MCF 10A (cell line): ENCODE measurements around the gene ACOD1. TPM values are rescaled to one million over a fixed set of nuclear protein-coding genes. Genes with fewer than 3 reads are reported as not detected.
A peak's percentile ranks its signal among the peaks of the same experiment; 100 is the strongest.

Experiments
- BruUV-seq: library from RNA; stranded (reverse); fragments of 400-500 nt; replicated peaks from 2 replicates; lab custom pipeline; 2021; lab: Mats Ljungman, UMichigan
- CTCF ChIA-PET: fragments of 300-600 bp; sonication (Branson Sonifier 250); formaldehyde crosslinking; extraction: SDS; loops from one replicate; lab custom pipeline; 2021; ENCODE audit warnings: antibody characterized with exemption, inconsistent platforms; lab: Yijun Ruan, JAX
- POLR2A ChIA-PET: fragments of 300-600, 350-650 bp; sonication (Branson Sonifier 250); formaldehyde crosslinking; extraction: SDS; loops from one replicate; lab custom pipeline; 2020; ENCODE audit warnings: antibody characterized with exemption, inconsistent platforms; lab: Yijun Ruan, JAX
- DNase-seq: peaks from one replicate; pipeline ENCODE4 v3.0.0-alpha.2; 2018; ENCODE audit not compliant: unreplicated experiment
- H3K27ac Mint-ChIP-seq: one replicate; pipeline ENCODE4 v1.8.0; 2022; ENCODE audit warnings: mild to moderate bottlenecking, low read depth, mixed read lengths; ENCODE audit not compliant: unreplicated experiment
- H3K27me3 Mint-ChIP-seq: one replicate; pipeline ENCODE4 v1.8.0; 2022; ENCODE audit warnings: mixed read lengths; ENCODE audit not compliant: insufficient read depth, unreplicated experiment
- H3K36me3 Mint-ChIP-seq: one replicate; pipeline ENCODE4 v1.8.0; 2022; ENCODE audit warnings: mild to moderate bottlenecking, moderate library complexity, mixed read lengths; ENCODE audit not compliant: insufficient read depth, unreplicated experiment
- H3K4me1 Mint-ChIP-seq: one replicate; pipeline ENCODE4 v1.8.0; 2022; ENCODE audit warnings: mixed read lengths; ENCODE audit not compliant: insufficient read depth, unreplicated experiment
- H3K4me3 Mint-ChIP-seq: one replicate; pipeline ENCODE4 v1.8.0; 2022; ENCODE audit warnings: mild to moderate bottlenecking, moderate library complexity, mixed read lengths; ENCODE audit not compliant: unreplicated experiment
- H3K9me3 Mint-ChIP-seq: one replicate; pipeline ENCODE4 v1.8.0; 2022; ENCODE audit warnings: mixed read lengths; ENCODE audit not compliant: unreplicated experiment
- CTCF ChIP-seq: fragments of 200-600 bp; IDR thresholded peaks from one replicate; pipeline ENCODE4 v1.8.0; 2022; ENCODE audit warnings: antibody characterized with exemption, mild to moderate bottlenecking; ENCODE audit not compliant: unreplicated experiment
- intact Hi-C: fragments of 100-400 bp; cut with micrococcal nuclease; formaldehyde crosslinking; loops from 2 replicates; pipeline ENCODE4 v1.14.1; 2022
- total RNA-seq: library from RNA; stranded (reverse); gene quantifications from 2 replicates; pipeline ENCODE4 v1.2.3, GENCODE V29; 2022

The ACOD1 gene
- total RNA-seq, 1 experiment from 2014 or later: not detected

- ChIA-PET POLR2A (interaction anchor here (0.9 to 3.2 kb wide), 15 partner anchors 9 to 1279 kb away, joined by 3 to 41 read pairs (median 4); partner anchors contain the start of genes CLN5, FBXL3 and KCTD12), CTCF (interaction anchor here (0.7 to 6.5 kb wide), 6 partner anchors 9 to 1106 kb away, joined by 3 to 82 read pairs (median 8); partner anchors contain the start of gene CLN5)
- Mint-ChIP-seq H3K4me1 (peaks cover 19% of the 10 kb centered on the region), H3K4me3 (peak overlapping the region; percentile 40), H3K9me3 (no peaks in the 10 kb centered on the region), H3K27ac (peak overlapping the region; percentile 36), H3K36me3 (peaks cover 16% of the 10 kb centered on the region), H3K27me3 (no peaks in the 10 kb centered on the region)
- intact Hi-C loops: loop anchor here (5.0 kb wide), 1 partner anchor 34 kb away; no protein-coding TSS in a partner anchor
- no peak for TF ChIP-seq CTCF
- no TSS peak for BruUV-seq
- peak; percentile 68 for DNase-seq
Observed at GRCh38 chr13:76975863-76976262, 27.6 kb downstream of the ACOD1 start.

GRCh38 chr13:76976490-76976889 lies 28.2 kb downstream of the ACOD1 start:
- no TSS peak for BruUV-seq
- H3K9me3 Mint-ChIP-seq: no peaks in the 10 kb centered on the region
- intact Hi-C loops: loop anchor here (5.0 kb wide), 1 partner anchor 34 kb away; no protein-coding TSS in a partner anchor
- ChIA-PET CTCF (interaction anchor here (0.6 to 6.5 kb wide), 14 partner anchors 8 to 1281 kb away, joined by 3 to 82 read pairs (median 4); partner anchors contain the start of genes CLN5 and KCTD12), POLR2A (interaction anchor here (0.6 to 3.2 kb wide), 24 partner anchors 10 to 1280 kb away, joined by 3 to 41 read pairs (median 3); partner anchors contain the start of genes CLN5, FBXL3 and KCTD12)
- H3K4me1 Mint-ChIP-seq: peaks cover 19% of the 10 kb centered on the region
- H3K4me3 Mint-ChIP-seq: peak overlapping the region; percentile 40
- H3K27me3 Mint-ChIP-seq: peaks cover 5% of the 10 kb centered on the region
- DNase-seq: peak; percentile 74
- peaks cover 16% of the 10 kb centered on the region for H3K36me3 Mint-ChIP-seq
- no peak for TF ChIP-seq CTCF
- peak overlapping the region; percentile 36 for H3K27ac Mint-ChIP-seq

GRCh38 chr13:76976929-76977328 lies 28.6 kb downstream of the ACOD1 start:
- BruUV-seq: no TSS peak
- TF ChIP-seq CTCF: no peak
- no peak for DNase-seq
- peaks cover 9% of the 10 kb centered on the region for H3K27me3 Mint-ChIP-seq
- ChIA-PET CTCF (interaction anchor here (0.6 to 6.5 kb wide), 14 partner anchors 8 to 1281 kb away, joined by 3 to 82 read pairs (median 4); partner anchors contain the start of genes CLN5 and KCTD12), POLR2A (interaction anchor here (0.6 to 3.2 kb wide), 24 partner anchors 10 to 1280 kb away, joined by 3 to 41 read pairs (median 3); partner anchors contain the start of genes CLN5, FBXL3 and KCTD12)
- H3K27ac Mint-ChIP-seq: peak overlapping the region; percentile 36
- no peak overlapping the region for H3K4me3 Mint-ChIP-seq
- intact Hi-C loops: loop anchor here (5.0 kb wide), 1 partner anchor 35 kb away; no protein-coding TSS in a partner anchor
- peaks cover 19% of the 10 kb centered on the region for H3K4me1 Mint-ChIP-seq
- H3K9me3 Mint-ChIP-seq: no peaks in the 10 kb centered on the region
- peaks cover 16% of the 10 kb centered on the region for H3K36me3 Mint-ChIP-seq

GRCh38 chr13:76980075-76980718 lies 31.9 kb downstream of the ACOD1 start:
- BruUV-seq: no TSS peak

More at GRCh38 chr13:76980075-76980718, 31.9 kb downstream of the ACOD1 start:
- peaks cover 20% of the 10 kb centered on the region for H3K27me3 Mint-ChIP-seq
- TF ChIP-seq CTCF: peak; percentile 94
- peak; percentile 70 for DNase-seq
- H3K4me3 Mint-ChIP-seq: peak overlapping the region; percentile 52
- CTCF ChIA-PET: interaction anchor here (0.6 to 6.5 kb wide), 50 partner anchors 10 to 1641 kb away, joined by 3 to 82 read pairs (median 4); partner anchors contain the start of genes CLN5 and KCTD12
- intact Hi-C loops: loop anchor here (1.0 to 5.0 kb wide), 3 partner anchors 77 to 1110 kb away; partner anchors contain the start of gene KCTD12
- peaks cover 10% of the 10 kb centered on the region for H3K36me3 Mint-ChIP-seq
- H3K4me1 Mint-ChIP-seq: peaks cover 19% of the 10 kb centered on the region
- no peak overlapping the region for H3K27ac Mint-ChIP-seq
- POLR2A ChIA-PET: interaction anchor here (0.8 to 2.7 kb wide), 7 partner anchors 10 to 94 kb away, joined by 3 to 11 read pairs (median 5); partner anchors contain the start of genes CLN5 and KCTD12
- no peaks in the 10 kb centered on the region for H3K9me3 Mint-ChIP-seq
